ENCODE measurements around the gene MAP4.

The MAP4 gene

GRCh38 chr3:47865192-47865591 lies 151.0 kb downstream of the MAP4 start:
- DNase-seq (ENCODE audit: low read depth in 2 of 2) = no peak

DNA sequence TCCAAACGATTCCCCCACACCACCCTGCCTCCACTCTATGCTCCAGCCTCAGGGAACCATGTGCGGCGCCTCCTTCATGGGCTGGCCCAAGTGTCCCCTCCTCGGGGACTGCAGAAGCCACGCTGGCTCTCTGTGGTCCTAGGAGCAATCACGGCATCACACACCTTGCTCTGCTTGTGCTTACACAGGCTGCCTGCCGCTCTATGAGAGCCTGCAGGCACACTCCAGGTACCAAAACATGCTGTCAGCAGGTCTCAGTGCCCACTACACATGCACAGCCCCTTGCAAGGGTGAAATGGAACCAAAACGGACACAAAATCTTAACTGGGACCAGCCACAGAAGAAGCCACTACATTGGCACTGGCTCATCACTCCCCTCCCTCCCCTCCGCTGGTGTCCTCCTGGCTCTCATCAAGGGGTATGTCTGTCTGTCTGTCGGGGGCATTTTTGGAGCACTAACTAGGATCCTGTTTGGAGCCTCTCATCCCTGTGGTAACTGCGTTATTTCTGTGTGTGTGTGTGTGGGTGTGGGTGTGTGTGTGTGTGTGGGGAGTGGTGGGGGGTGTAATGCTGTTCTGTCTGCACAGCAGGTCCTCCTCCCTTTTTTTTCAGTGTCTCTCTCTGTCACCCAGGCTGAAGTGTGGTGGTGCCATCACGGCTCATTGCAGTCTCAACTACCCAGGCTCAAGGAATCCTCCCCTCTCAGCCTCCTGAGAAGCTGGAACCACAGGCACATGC lies 152.7 kb downstream of the MAP4 start:
- no peak for DNase-seq (ENCODE audit: low read depth in 2 of 2)

GRCh38 chr3:47859956-47860605 lies 156.1 kb downstream of the MAP4 start:
- no peak for DNase-seq (ENCODE audit: low read depth in 2 of 2)

DNA sequence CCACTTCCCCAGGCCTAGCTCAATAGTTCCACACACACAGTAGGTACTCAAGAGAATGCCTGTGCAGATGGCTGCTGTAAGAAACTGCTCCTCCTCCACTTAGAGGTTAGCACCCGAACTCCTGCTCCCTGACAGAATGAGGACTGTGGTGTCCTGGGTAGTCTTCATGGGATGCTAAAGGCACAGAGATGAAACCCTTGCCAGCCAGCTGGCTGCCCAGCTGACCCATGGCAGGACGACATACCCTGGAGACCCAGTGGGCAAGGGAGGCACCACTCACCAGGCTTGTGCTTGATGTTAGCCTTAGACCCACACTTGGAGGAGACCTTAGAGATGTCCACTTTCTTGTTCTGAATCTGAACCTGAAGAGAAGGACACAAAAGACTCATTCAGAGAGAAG lies 159.1 kb downstream of the MAP4 start:
- DNase-seq (ENCODE audit: low read depth in 2 of 2) = no peak

DNA sequence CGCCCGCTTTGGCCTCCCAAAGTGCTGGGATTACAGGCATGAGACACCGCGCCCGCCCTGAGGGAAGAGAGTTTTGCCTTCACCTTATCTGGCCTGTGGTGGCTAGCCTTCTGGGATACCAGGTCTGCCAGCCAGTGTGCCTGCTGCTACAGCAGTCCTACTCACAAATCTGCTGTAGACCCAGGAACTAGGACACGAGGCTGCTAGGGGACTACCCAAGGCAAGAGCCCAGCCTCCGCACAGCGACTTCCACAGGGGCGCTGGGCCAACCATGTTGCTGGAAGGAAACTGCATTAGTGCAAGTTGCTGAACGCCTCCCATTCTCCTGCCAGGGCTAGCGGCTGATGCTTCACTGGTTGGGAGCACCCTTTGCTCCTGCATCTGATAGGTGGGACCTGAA lies 159.5 kb downstream of the MAP4 start:
- DNase-seq (ENCODE audit: low read depth in 2 of 2) = no peak

GRCh38 chr3:47855461-47856383 lies 160.5 kb downstream of the MAP4 start:
- DNase-seq (ENCODE audit: low read depth in 2 of 2) = no peak

GRCh38 chr3:47854720-47855455 lies 161.3 kb downstream of the MAP4 start:
- no peak for DNase-seq (ENCODE audit: low read depth in 2 of 2)

DNA sequence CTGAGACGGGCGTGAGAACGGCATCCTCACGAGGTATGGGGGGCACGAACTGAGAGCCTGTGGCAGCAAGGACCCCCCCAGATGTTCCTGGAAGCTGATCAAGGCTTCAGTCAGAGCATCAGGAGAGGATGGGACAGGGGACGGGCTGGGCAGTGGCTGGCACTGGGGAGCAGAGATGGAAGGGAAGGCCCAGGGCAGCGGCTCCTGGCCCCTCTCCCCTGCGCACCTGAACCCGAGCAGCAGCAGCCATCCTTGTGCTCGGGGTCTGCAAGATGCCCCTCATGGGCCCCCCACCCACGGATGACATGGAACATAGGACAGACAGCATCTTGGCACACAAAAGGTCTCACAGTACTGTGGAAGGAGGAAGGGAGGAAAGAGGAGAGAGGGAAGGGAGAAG lies 161.9 kb downstream of the MAP4 start:
- DNase-seq (ENCODE audit: low read depth in 2 of 2) = no peak

DNA sequence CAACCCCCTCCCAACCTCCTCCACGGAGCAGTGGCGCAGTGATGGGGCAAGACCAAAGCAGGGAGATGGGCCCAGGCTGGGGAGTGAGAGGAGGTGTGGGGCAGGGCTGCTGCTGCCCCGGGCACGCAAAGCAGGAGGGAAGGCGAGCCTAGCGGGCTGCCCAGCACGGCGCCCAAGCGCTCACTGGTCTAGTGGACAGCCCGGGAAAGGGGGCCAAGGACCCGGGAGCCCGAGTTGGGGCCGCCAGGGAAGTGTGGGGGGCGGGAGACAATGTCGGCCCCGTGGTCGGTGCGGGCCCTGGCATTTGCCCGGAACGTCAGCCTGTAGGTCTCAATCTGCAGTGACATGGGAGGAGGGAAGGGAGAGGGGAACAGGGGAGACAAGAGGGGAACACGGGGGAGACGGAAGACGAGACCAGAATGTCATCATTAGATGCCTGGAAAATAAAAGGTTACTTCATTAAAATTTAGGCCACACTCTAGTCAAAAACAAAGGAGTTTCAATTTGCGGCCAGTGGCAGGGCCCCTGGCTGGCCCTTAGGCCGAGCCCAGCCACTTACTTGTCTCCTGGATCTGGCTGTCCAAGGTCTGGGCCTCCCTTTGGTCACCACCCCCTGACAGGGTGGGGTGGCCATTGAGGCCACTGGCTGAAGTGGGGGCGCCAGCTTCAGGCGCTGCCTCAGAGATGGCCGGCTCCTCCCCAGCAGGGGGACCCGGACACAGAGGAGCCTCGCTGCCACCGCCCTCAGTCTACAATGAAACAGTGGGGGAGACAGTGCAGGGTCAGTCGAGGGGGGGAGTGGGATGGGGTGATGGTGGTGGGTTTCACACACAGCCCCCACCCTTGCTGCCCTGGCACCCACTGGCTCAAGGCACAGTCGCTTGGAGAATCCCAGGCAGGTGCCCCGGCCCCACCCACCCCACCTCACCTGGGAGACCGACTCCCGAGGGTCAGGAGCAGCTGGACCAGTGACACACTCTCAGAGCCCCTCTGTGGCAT lies 163.3 kb downstream of the MAP4 start:
- no peak for DNase-seq (ENCODE audit: low read depth in 2 of 2)

GRCh38 chr3:47851888-47852603 lies 164.2 kb downstream of the MAP4 start:
- DNase-seq (ENCODE audit: low read depth in 2 of 2) = no peak

- DNase-seq (ENCODE audit: low read depth in 2 of 2) = no peak
Measured at GRCh38 chr3:47850564-47851410, 165.4 kb downstream of the MAP4 start.

DNA sequence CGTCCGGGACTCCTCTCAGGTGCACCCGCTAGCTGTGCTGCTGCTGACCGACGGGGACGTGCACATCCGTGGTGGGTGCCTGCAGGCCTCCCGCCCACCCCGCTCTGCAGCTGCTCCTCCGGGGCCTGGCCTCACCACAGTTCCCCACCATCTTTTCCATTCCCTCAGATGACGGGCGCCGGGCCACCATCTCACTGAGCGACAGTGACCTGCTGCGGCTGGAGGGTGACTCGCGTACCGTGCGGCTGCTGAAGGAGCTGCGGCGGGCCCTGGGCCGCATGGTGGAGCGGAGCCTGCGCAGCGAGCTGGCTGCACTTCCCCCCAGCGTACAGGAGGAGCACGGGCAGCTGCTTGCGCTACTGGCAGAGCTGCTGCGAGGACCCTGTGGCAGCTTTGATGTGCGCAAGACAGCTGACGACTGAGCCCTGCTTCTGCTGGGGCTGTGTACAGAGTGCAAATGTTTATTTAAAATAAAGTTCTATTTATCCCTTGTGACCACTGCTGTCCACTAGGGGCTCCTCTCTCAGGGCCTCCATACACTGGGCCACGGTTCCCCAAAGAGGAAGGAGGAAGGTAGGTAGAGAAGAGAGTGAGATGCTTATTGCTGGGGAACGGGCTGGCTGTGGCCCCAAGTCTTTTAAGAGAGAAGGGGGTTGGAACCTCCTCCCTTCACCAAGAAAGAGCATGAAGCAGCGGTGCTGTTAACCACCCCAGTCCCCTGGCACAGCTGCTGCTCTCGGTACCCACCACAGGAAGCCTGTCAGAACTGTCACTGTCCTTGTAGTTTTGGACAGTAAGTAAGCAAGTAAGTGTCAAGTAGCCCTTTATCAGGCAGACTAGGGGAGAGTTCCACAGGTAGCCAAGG lies 166.3 kb downstream of the MAP4 start:
- no peak for DNase-seq (ENCODE audit: low read depth in 2 of 2)

DNA sequence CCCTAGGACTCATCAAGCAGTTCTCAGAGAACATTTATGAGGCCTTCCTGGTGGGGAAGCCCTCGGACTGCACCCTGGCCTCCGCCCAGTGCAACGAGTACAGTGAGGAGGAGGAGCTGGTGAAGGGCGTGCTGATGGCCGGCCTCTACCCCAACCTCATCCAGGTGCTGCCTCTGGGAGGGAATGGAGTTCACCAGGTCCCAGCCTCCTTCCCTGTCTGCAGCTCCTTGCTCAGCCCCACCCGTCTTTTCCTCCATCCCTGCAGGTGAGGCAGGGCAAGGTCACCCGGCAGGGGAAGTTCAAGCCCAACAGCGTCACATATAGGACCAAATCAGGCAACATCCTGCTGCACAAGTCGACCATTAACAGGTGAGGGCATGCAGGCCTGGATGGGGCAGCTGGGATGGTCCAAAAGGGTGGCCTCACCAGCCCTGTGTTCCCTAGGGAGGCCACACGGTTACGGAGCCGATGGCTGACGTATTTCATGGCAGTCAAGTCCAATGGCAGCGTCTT lies 167.0 kb downstream of the MAP4 start:
- no peak for DNase-seq (ENCODE audit: low read depth in 2 of 2)

DNA sequence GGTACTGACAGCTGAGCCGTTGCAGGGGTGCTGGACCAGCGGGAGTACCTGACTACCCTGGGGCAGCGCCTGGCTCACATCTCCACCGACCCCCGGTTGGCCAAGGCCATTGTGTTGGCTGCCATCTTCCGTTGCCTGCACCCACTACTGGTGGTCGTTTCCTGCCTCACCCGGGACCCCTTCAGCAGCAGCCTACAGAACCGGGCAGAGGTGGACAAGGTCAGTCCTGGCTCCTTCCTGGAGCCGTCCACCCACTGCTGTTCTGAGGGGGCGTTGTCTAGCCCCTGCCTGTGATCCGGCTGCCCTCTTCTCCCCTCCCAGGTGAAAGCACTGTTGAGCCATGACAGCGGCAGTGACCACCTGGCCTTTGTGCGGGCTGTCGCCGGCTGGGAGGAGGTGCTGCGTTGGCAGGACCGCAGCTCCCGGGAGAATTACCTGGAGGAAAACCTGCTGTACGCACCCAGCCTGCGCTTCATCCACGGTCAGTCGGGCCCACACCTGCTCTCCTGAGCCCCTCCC lies 167.6 kb downstream of the MAP4 start:
- DNase-seq (ENCODE audit: low read depth in 2 of 2) = no peak

DNA sequence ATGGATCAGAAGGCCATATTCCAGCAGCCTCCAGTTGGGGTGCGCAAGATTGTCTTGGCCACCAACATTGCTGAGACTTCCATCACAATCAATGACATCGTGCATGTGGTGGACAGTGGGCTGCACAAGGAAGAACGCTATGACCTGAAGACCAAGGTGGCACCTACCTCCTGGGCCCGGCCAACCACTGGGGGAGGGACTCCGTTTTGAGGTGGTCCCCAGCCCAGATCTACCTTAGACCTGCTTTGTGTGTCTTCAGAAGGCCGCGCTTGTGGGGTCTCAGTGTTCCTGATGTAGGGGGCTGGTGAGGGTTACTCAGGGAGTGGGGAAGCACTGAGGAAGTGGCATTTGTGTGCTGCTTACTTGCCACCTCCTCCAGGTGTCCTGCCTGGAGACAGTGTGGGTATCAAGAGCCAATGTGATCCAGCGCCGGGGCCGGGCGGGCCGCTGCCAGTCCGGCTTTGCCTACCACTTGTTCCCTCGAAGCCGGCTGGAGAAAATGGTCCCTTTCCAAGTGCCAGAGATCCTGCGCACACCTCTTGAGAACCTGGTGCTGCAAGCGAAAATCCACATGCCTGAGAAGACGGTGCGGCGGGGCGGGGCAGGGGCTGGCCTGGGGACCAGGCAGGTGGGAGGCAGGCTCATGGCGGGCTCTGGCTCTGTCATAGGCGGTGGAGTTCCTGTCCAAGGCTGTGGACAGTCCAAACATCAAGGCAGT lies 168.3 kb downstream of the MAP4 start:
- DNase-seq (ENCODE audit: low read depth in 2 of 2) = no peak

DNA sequence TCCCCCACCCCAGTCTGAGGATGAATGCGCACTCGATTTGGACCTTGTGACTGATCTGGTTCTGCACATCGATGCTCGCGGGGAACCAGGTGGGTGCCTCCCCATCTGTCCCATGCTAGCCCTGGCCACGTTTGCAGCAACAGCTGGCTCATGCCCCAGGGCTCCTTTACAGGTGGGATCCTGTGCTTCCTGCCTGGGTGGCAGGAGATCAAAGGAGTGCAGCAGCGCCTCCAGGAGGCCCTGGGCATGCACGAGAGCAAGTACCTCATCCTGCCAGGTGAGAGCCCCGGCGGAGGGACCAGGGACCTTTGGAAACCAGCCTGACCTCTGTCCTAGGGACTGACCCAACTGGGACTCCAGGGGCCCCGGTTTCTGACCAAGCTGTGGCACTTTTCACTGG lies 169.0 kb downstream of the MAP4 start:
- no peak for DNase-seq (ENCODE audit: low read depth in 2 of 2)

DNA sequence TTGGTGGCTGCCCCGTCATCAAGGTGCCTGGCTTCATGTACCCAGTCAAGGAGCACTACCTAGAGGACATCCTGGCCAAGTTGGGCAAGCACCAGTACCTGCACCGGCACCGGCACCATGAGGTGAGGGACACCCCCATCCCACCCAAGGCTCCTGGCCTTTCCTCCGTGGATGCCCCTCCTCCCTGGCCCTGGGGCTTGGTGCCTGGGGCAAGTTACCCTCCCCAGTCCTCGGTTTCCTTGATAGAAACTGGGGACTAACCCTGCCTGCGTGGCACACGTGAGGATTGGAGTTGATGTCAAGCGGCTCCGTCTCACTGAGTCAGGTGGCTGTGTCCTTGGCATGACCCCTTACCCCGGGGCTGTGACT lies 169.4 kb downstream of the MAP4 start:
- no peak for DNase-seq (ENCODE audit: low read depth in 2 of 2)
